ENCODE measurements around the gene OR2S2. TPM values are rescaled to one million over a fixed set of nuclear protein-coding genes. Genes with fewer than 3 reads are reported as not detected.
A peak's percentile ranks its signal among the peaks of the same experiment; 100 is the strongest.

Gene OR2S2
- total and polyA plus RNA-seq, 2 of the 4 experiments (the other 2 are of a cell fraction): 0.46 to 0.90 TPM

GRCh38 chr9:35948451-35948850, 9.5 kb downstream of the OR2S2 start:
- in situ Hi-C loops (cut with MboI; ENCODE audit: low sequenced_read_pairs) (loop anchor here (5.0 to 10.0 kb wide), 2 partner anchors 46 to 64 kb away; no protein-coding TSS in a partner anchor), dilution Hi-C loops (cut with HindIII; ENCODE audit: low sequenced_read_pairs, unreplicated experiment) (no loop called here), intact Hi-C loops (cut with micrococcal nuclease) (no loop called here)
- Histone ChIP-seq H3K18ac (ENCODE audit: low read depth, low read length) (no peak overlapping the region), H3K4me2 (ENCODE audit: low read depth, low read length) (no peak overlapping the region), H3K27ac (ENCODE audit: insufficient read depth, low read length) (no peak overlapping the region), H3K36me3 (ENCODE audit: control insufficient read depth, insufficient read depth, low read length) (no peaks in the 10 kb centered on the region), H3K4ac (ENCODE audit: low read depth, low read length) (no peak overlapping the region), H2AK5ac (ENCODE audit: low read depth, low read length) (no peak overlapping the region), H3K4me1 (ENCODE audit: control insufficient read depth, insufficient read depth, low read length) (peaks cover 12% of the 10 kb centered on the region), H3K79me1 (ENCODE audit: low read depth in 1 of 2, low read length in 2 of 2) (no peaks in the 10 kb centered on the region; a peak in 1 of 4 replicates), H2BK15ac (ENCODE audit: low read depth, low read length) (no peak overlapping the region), H4K5ac (ENCODE audit: low read depth, low read length) (no peak overlapping the region), H4K8ac (ENCODE audit: low read depth in 2 of 2, low read length in 2 of 2) (no peak overlapping the region; a peak in 1 of 4 replicates), H3K4me3 (ENCODE audit: insufficient read depth, low read depth, low read length) (no peak overlapping the region), H3K9me1 (ENCODE audit: insufficient read depth, low read length) (peaks cover 13% of the 10 kb centered on the region), H2BK120ac (ENCODE audit: low read depth, low read length) (no peak overlapping the region), H4K91ac (ENCODE audit: insufficient read depth, low read depth, low read length) (no peak overlapping the region), H3K27me3 (ENCODE audit: control insufficient read depth, insufficient read depth, low read length) (no peaks in the 10 kb centered on the region), H3K9me3 (ENCODE audit: control insufficient read depth, insufficient read depth, low read length) (no peaks in the 10 kb centered on the region), H3K23ac (ENCODE audit: low read depth, low read length) (no peak overlapping the region), H2BK20ac (ENCODE audit: low read depth, low read length) (0 out of 2 replicates have a peak overlapping the region, but pooled peaks have one; percentile 2), H2BK5ac (ENCODE audit: low read depth, low read length, poor library complexity, severe bottlenecking) (no peak overlapping the region), H3K9ac (ENCODE audit: low read depth, low read length) (no peak overlapping the region), H2AFZ (replicated peaks; ENCODE audit: low read length, poor library complexity) (no peak overlapping the region), H3K14ac (replicated peaks; ENCODE audit: low read depth, low read length) (no peak overlapping the region), H3K56ac (ENCODE audit: extremely low read depth, insufficient read depth, low read length) (no peak overlapping the region), H2AK9ac (replicated peaks; ENCODE audit: low read depth, low read length, poor library complexity) (no peak overlapping the region), H4K20me1 (ENCODE audit: insufficient read depth, low read length) (no peaks in the 10 kb centered on the region)
- no peak for TF ChIP-seq RAD21 (IDR thresholded peaks at IDR 0.05; ENCODE audit: low read length)
- no peak for TF ChIP-seq CEBPB (IDR thresholded peaks at IDR 0.05; ENCODE audit: low read depth, low read length)
- TF ChIP-seq ELK1 (IDR thresholded peaks at IDR 0.05; ENCODE audit: borderline replicate concordance, low read depth, low read length): no peak
- TF ChIP-seq MXI1 (IDR thresholded peaks at IDR 0.05; ENCODE audit: borderline replicate concordance, low read depth, low read length): no peak
- no peak for TF ChIP-seq FOS (IDR thresholded peaks at IDR 0.05; ENCODE audit: low read depth, low read length)
- TF ChIP-seq MAZ (IDR thresholded peaks at IDR 0.05; ENCODE audit: borderline replicate concordance, low read depth, low read length): no peak
- no peak for TF ChIP-seq NFE2L2 (IDR thresholded peaks at IDR 0.05; ENCODE audit: low read depth, low read length)
- no peak for TF ChIP-seq SMC3 (IDR thresholded peaks at IDR 0.05; ENCODE audit: low read depth, low read length)
- TF ChIP-seq USF2 (IDR thresholded peaks at IDR 0.05; ENCODE audit: low read depth, low read length): no peak
- no peak for TF ChIP-seq POLR2A (IDR thresholded peaks at IDR 0.05; ENCODE audit: low read depth, low read length)
- TF ChIP-seq CTCF (conservative IDR thresholded peaks at IDR 0.05; ENCODE audit: low read depth, low read length): no peak
- TF ChIP-seq CHD1 (IDR thresholded peaks at IDR 0.05; ENCODE audit: low read depth, low read length): no peak
- TF ChIP-seq BHLHE40 (IDR thresholded peaks at IDR 0.05; ENCODE audit: low read depth, low read length): no peak
- TF ChIP-seq MAFK (IDR thresholded peaks at IDR 0.05; ENCODE audit: low read depth, low read length): no peak
- POLR2A ChIA-PET (ENCODE audit: unreplicated experiment): no interaction called here
- CTCF ChIA-PET: no interaction called here
- WGBS, 2 experiments (ENCODE audit: extremely low coverage in 2 of 2, insufficient read length in 1 of 2): no CpG with 5 or more reads among the region's 2 CpGs
- ATAC-seq (ENCODE audit: low read depth) (no peak), DNase-seq (no peak)
- no TSS peak for BruUV-seq (replicated peaks)

All from IMR-90 (cell line).